HepG2 (cell line): ENCODE results near the gene FANCD2. TPM values are rescaled to one million over a fixed set of nuclear protein-coding genes. Genes with fewer than 3 reads are reported as not detected.

Source experiments
- ATAC-seq: fragments of 200-7000 bp; cut with Tn5 transposase; 3 replicates; pipeline ENCODE4 v1.9.1; 2020; ENCODE audit warnings: mild to moderate bottlenecking, moderate library complexity
- BruUV-seq: library from RNA; stranded (reverse); fragments of 400-500 nt; replicated peaks from 2 replicates; lab custom pipeline; 2021; lab: Mats Ljungman, UMichigan
- CTCF ChIA-PET: fragments of 300-600 bp; formaldehyde crosslinking; extraction: SDS; loops from one replicate; lab custom pipeline; 2021; ENCODE audit warnings: low total read pairs, inconsistent platforms, low intra/inter-chr PET ratio; lab: Yijun Ruan, JAX
- POLR2A ChIA-PET: fragments of 350-600 bp; sonication (Branson Sonifier 250); formaldehyde crosslinking; loops from one replicate; lab custom pipeline; 2020; ENCODE audit warnings: antibody characterized with exemption, inconsistent platforms; lab: Yijun Ruan, JAX
- DNase-seq: peaks from one replicate; pipeline ENCODE4 v3.0.0-alpha.2; 2015; ENCODE audit warnings: low spot score
- FAIRE-seq: peaks from 3 replicates; lab custom pipeline; 2011; peaks lifted over from hg19 to GRCh38; lab: Jason Lieb, UNC
- H2AFZ ChIP-seq: one replicate; pipeline ENCODE4 v1.6.1; 2011; ENCODE audit warnings: low read length, inconsistent platforms
- H3K27ac ChIP-seq: fragments of 300-600 bp; 3 replicates; pipeline ENCODE4 v1.8.0; 2011; ENCODE audit warnings: mixed run types, mild to moderate bottlenecking, mixed read lengths, low read length, inconsistent platforms; ENCODE audit not compliant: insufficient read depth; ENCODE audit errors: extremely low read length
- H3K27me3 ChIP-seq, 2 experiments: fragments of 200-600 bp in 1 of 2; 2 replicates in 1 of 2; 3 replicates in 1 of 2; pipeline versions ENCODE4 v1.6.0 to v1.8.0; 2011; ENCODE audit warnings: low read length in 2 of 2, mild to moderate bottlenecking in 2 of 2, moderate library complexity in 2 of 2, inconsistent platforms in 1 of 2; ENCODE audit not compliant: insufficient read depth in 2 of 2, control insufficient read depth in 1 of 2
- H3K36me3 ChIP-seq, 2 experiments: fragments of 200-600 bp in 1 of 2; replicated peaks in 1 of 2; 2 replicates in 1 of 2; 3 replicates in 1 of 2; pipeline versions ENCODE4 v1.5.1 to v1.8.0; 2011; ENCODE audit warnings: low read length in 2 of 2, inconsistent platforms in 1 of 2; ENCODE audit not compliant: insufficient read depth in 2 of 2, control insufficient read depth in 1 of 2
- H3K4me1 ChIP-seq: 2 replicates; pipeline ENCODE4 v1.5.1; 2012; ENCODE audit warnings: low read length, inconsistent platforms; ENCODE audit not compliant: insufficient read depth
- H3K4me2 ChIP-seq: 2 replicates; pipeline ENCODE4 v1.6.0; 2011; ENCODE audit warnings: low read depth, low read length, inconsistent platforms
- H3K4me3 ChIP-seq, 3 experiments: fragments of 200-600 bp in 1 of 3; sonication (generic), shearing (Covaris generic) in 1 of 3; replicated peaks in 1 of 3; 2 replicates each; pipeline ENCODE4 v1.5.1; 2011 to 2016; ENCODE audit warnings: low read length in 3 of 3, inconsistent platforms in 2 of 3, low read depth in 2 of 3, mild to moderate bottlenecking in 2 of 3, control low read depth in 1 of 3, mixed read lengths in 1 of 3; ENCODE audit not compliant: insufficient read depth in 1 of 3
- H3K79me2 ChIP-seq: one replicate; pipeline ENCODE4 v1.6.1; 2011; ENCODE audit warnings: low read length, inconsistent platforms; ENCODE audit not compliant: insufficient read depth
- H3K9ac ChIP-seq: 2 replicates; pipeline ENCODE4 v1.6.0; 2011; ENCODE audit warnings: mild to moderate bottlenecking, low read depth, low read length, inconsistent platforms; ENCODE audit not compliant: insufficient read depth
- H3K9me3 ChIP-seq: 2 replicates; pipeline ENCODE4 v1.5.1; 2012; ENCODE audit warnings: mild to moderate bottlenecking, low read length
- H4K20me1 ChIP-seq: 2 replicates; pipeline ENCODE4 v1.6.0; 2011; ENCODE audit warnings: inconsistent platforms, mild to moderate bottlenecking, low read length, moderate library complexity; ENCODE audit not compliant: insufficient read depth
- CSRNP2 ChIP-seq: sonication (generic); formaldehyde crosslinking; conservative IDR thresholded peaks from 2 replicates; pipeline ENCODE4 v1.8.0; 2022; ENCODE audit warnings: low read depth, missing genetic modification reagents
- FOXK2 ChIP-seq: fragments of 450-650 bp; IDR thresholded peaks from 2 replicates; pipeline ENCODE4 v1.6.1; 2016
- HIC2 ChIP-seq: sonication (generic); formaldehyde crosslinking; IDR thresholded peaks from 2 replicates; pipeline ENCODE4 v1.9.0; 2022; ENCODE audit warnings: low read depth, missing genetic modification reagents
- IRF2 ChIP-seq: IDR thresholded peaks from 2 replicates; pipeline ENCODE4 v1.6.1; 2018; ENCODE audit warnings: missing genetic modification reagents, missing compliant biosample characterization
- PHB2 ChIP-seq: fragments of 450-650 bp; IDR thresholded peaks from 2 replicates; pipeline ENCODE4 v1.6.1; 2018; ENCODE audit not compliant: partially characterized antibody
- SRF ChIP-seq: IDR thresholded peaks from 2 replicates; pipeline ENCODE4 v1.6.1; 2011; ENCODE audit warnings: mild to moderate bottlenecking, low read depth, low read length, moderate library complexity
- ZNF234 ChIP-seq: sonication (generic); formaldehyde crosslinking; conservative IDR thresholded peaks from 2 replicates; pipeline ENCODE4 v1.5.1; 2020; ENCODE audit warnings: mild to moderate bottlenecking, missing genetic modification reagents
- ZNF264 ChIP-seq: sonication (generic); formaldehyde crosslinking; IDR thresholded peaks from 2 replicates; pipeline ENCODE4 v1.4.0; 2020; ENCODE audit warnings: missing genetic modification reagents
- ZNF274 ChIP-seq: sonication (generic); formaldehyde crosslinking; IDR thresholded peaks from 2 replicates; pipeline ENCODE4 v1.5.1; 2020; ENCODE audit warnings: mild to moderate bottlenecking, missing genetic modification reagents
- ZNF432 ChIP-seq: sonication (generic); formaldehyde crosslinking; IDR thresholded peaks from 2 replicates; pipeline ENCODE4 v1.5.0; 2020; ENCODE audit warnings: missing genetic modification reagents, mild to moderate bottlenecking, borderline replicate concordance
- ZNF563 ChIP-seq: sonication (generic); formaldehyde crosslinking; IDR thresholded peaks from 2 replicates; pipeline ENCODE4 v1.8.0; 2022; ENCODE audit warnings: mild to moderate bottlenecking, moderate library complexity, missing genetic modification reagents
- ZNF749 ChIP-seq: sonication (generic); formaldehyde crosslinking; IDR thresholded peaks from 2 replicates; pipeline ENCODE4 v1.8.0; 2022; ENCODE audit warnings: mild to moderate bottlenecking, missing genetic modification reagents, moderate library complexity, borderline replicate concordance
- ZNF761 ChIP-seq: sonication (generic); formaldehyde crosslinking; conservative IDR thresholded peaks from 2 replicates; pipeline ENCODE4 v1.4.0; 2020; ENCODE audit warnings: mild to moderate bottlenecking, missing genetic modification reagents
- WGBS: methylation state at CpG from one replicate; pipeline ENCODE4 v1.1.6; 2017; ENCODE audit warnings: low lambda C conversion rate; 5-methylcytosine and 5-hydroxymethylcytosine counted together
- in situ Hi-C: cut with HindIII; loops from 2 replicates; pipeline ENCODE4 v1.10.0; 2017; ENCODE audit warnings: low pct_unique_long_range_greater_than_20kb; ENCODE audit not compliant: extremely low pct_ligation_motif_present
- intact Hi-C: fragments of 100-400 bp; cut with micrococcal nuclease; formaldehyde crosslinking; loops from one replicate; pipeline ENCODE4 v1.10.0; 2022; ENCODE audit not compliant: unreplicated experiment
- polyA plus RNA-seq, 8 experiments: library from polyadenylated mRNA; depleted of rRNA in 3 of 8; stranded (reverse) in 7 of 8; unstranded in 1 of 8; fragments of >200 nt; fragmentation: Illumina TruSeq in 4 of 8; extraction: Trizol in 4 of 8; gene quantifications; 2 replicates each; pipeline versions ENCODE4 v1.2.1 to v1.2.3, GENCODE V29; 2011 to 2016; ENCODE audit warnings: low read depth in 4 of 8, missing spikeins in 1 of 8, mixed read lengths in 1 of 8; ENCODE audit not compliant: insufficient read depth in 1 of 8
- total RNA-seq, 5 experiments: library from RNA; depleted of rRNA; stranded (reverse); fragments of >200 nt; fragmentation: Illumina TruSeq; extraction: Trizol; gene quantifications; 2 replicates each; pipeline ENCODE4 v1.2.3, GENCODE V29; 2016; ENCODE audit warnings: low read depth in 1 of 5
- TF ChIP-seq, protein P1 (sequence below): sonication (generic); formaldehyde crosslinking; IDR thresholded peaks from 2 replicates; pipeline ENCODE4 v1.5.0; 2020; ENCODE audit warnings: mild to moderate bottlenecking, low read depth, missing genetic modification reagents, borderline replicate concordance
- TF ChIP-seq, protein P2 (sequence below): IDR thresholded peaks from 2 replicates; pipeline ENCODE4 v1.6.1; 2016; ENCODE audit warnings: missing compliant biosample characterization, missing genetic modification reagents, borderline replicate concordance
- TF ChIP-seq, protein P3 (sequence below): sonication (generic); formaldehyde crosslinking; IDR thresholded peaks from 2 replicates; pipeline ENCODE4 v1.4.0; 2020; ENCODE audit warnings: mild to moderate bottlenecking, low read depth, missing genetic modification reagents

FANCD2 gene
- total and polyA plus RNA-seq, 2 of the 13 experiments (the other 11 are each of a cell fraction or from before 2014, with no cell fraction given): 10.1 to 42.0 TPM

DNA sequence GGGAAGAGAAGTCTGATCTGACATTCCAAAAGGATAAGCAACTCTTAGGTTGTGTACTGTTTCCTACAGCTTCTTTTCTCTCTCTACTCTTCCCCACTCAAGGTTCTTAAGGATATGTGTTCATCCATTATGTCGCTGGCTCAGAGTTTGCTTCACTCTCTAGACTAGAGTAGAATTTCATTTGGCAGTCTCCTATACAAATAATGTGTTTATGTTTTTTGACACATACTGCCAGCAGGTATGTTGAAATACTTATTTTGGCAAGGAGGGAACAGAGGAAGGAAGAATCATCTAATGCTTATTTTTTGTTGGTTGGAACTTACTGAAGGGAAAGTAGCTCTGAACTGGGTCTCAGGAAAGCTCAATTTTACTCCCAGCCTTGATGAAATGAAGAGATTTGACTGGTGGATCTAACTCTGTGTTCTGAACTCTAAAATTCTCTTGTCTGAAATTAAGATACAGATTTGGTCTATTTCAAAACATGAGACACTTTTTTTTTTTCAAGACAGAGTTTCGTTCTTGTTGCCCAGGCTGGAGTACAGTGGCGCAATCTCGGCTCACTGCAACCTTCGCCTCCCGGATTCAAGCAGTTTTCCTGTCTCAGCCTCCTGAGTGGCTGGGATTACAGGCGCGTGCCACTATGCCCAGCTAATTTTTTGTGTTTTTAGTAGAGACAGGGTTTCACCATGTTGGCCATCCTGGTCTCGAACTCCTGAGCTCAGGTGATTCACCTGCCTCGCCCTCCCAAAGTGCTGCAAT, 32.0 kb upstream of the FANCD2 start (continued):
- TF ChIP-seq ZNF432 (CRISPR knock-in tag): no peak
- no peak for TF ChIP-seq IRF2 (CRISPR knock-in tag)
- no peak for TF ChIP-seq PHB2
- no peak for TF ChIP-seq ZNF264 (CRISPR knock-in tag)
- TF ChIP-seq HIC2 (CRISPR knock-in tag): no peak
- TF ChIP-seq, protein P1, sequence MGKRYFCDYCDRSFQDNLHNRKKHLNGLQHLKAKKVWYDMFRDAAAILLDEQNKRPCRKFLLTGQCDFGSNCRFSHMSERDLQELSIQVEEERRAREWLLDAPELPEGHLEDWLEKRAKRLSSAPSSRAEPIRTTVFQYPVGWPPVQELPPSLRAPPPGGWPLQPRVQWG (CRISPR knock-in tag): no peak

- intact Hi-C loops (loop anchor here (10.0 kb wide), 1 partner anchor 56 kb away; no protein-coding TSS in a partner anchor), in situ Hi-C loops (no loop called here)
- FAIRE-seq: no peak
- no peak overlapping the region for H3K27ac ChIP-seq
- no peak overlapping the region for H3K9ac ChIP-seq
- H3K4me1 ChIP-seq: peaks cover 16% of the 10 kb centered on the region
- H4K20me1 ChIP-seq: no peaks in the 10 kb centered on the region
- no peaks in the 10 kb centered on the region for H3K27me3 ChIP-seq
- no peaks in the 10 kb centered on the region for H3K9me3 ChIP-seq
- no peaks in the 10 kb centered on the region for H3K79me2 ChIP-seq
- 98% methylated on average over 7 of the region's 7 CpGs for WGBS
- no peak for DNase-seq
- no TSS peak for BruUV-seq
- no peak overlapping the region for H3K4me2 ChIP-seq
- ChIA-PET CTCF (no interaction called here), POLR2A (no interaction called here)
- no peak for ATAC-seq
- no peak overlapping the region for H2AFZ ChIP-seq
- H3K36me3 ChIP-seq: peaks cover 2 to 27% of the 10 kb centered on the region in 2 experiments
- H3K4me3 ChIP-seq: no peak overlapping the region
- TF ChIP-seq ZNF563 (CRISPR knock-in tag) (no peak), ZNF749 (CRISPR knock-in tag) (no peak), ZNF761 (no peak), CSRNP2 (CRISPR knock-in tag) (no peak), ZNF274 (CRISPR knock-in tag) (no peak), FOXK2 (no peak), ZNF234 (no peak), SRF (no peak)
- TF ChIP-seq, protein P2, sequence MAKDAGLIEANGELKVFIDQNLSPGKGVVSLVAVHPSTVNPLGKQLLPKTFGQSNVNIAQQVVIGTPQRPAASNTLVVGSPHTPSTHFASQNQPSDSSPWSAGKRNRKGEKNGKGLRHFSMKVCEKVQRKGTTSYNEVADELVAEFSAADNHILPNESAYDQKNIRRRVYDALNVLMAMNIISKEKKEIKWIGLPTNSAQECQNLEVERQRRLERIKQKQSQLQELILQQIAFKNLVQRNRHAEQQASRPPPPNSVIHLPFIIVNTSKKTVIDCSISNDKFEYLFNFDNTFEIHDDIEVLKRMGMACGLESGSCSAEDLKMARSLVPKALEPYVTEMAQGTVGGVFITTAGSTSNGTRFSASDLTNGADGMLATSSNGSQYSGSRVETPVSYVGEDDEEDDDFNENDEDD (CRISPR knock-in tag): no peak
- TF ChIP-seq, protein P3, sequence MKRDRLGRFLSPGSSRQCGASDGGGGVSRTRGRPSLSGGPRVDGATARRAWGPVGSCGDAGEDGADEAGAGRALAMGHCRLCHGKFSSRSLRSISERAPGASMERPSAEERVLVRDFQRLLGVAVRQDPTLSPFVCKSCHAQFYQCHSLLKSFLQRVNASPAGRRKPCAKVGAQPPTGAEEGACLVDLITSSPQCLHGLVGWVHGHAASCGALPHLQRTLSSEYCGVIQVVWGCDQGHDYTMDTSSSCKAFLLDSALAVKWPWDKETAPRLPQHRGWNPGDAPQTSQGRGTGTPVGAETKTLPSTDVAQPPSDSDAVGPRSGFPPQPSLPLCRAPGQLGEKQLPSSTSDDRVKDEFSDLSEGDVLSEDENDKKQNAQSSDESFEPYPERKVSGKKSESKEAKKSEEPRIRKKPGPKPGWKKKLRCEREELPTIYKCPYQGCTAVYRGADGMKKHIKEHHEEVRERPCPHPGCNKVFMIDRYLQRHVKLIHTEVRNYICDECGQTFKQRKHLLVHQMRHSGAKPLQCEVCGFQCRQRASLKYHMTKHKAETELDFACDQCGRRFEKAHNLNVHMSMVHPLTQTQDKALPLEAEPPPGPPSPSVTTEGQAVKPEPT (CRISPR knock-in tag): no peak
Measured at GRCh38 chr3:10000686-10001085, 25.6 kb upstream of the FANCD2 start.
